GM19035 (cell line): Measurements from ENCODE around the gene MAST4.

Experiments used
- ATAC-seq: cut with Tn5 transposase; IDR thresholded peaks from one replicate; pipeline ENCODE4 v1.9.1; 2021; ENCODE audit not compliant: unreplicated experiment

Gene MAST4

GRCh38 chr5:67059744-67060490, 463.7 kb downstream of the MAST4 start:
- no peak for ATAC-seq

GRCh38 chr5:67061511-67061910, 465.3 kb downstream of the MAST4 start:
- no peak for ATAC-seq

GRCh38 chr5:67063055-67063454, 466.9 kb downstream of the MAST4 start:
- ATAC-seq: no peak

- ATAC-seq: no peak
These were observed 467.6 kb downstream of the MAST4 start for GRCh38 chr5:67063791-67064190.

- ATAC-seq: no peak
These were observed 469.0 kb downstream of the MAST4 start for GRCh38 chr5:67065237-67065636.

GRCh38 chr5:67065696-67066095, 469.5 kb downstream of the MAST4 start:
- ATAC-seq: no peak

GRCh38 chr5:67066815-67067214, 470.6 kb downstream of the MAST4 start:
- no peak for ATAC-seq

GRCh38 chr5:67073045-67073680, 477.0 kb downstream of the MAST4 start:
- no peak for ATAC-seq

GRCh38 chr5:67077296-67077695, 481.1 kb downstream of the MAST4 start:
- no peak for ATAC-seq

GRCh38 chr5:67081261-67081660, 485.1 kb downstream of the MAST4 start:
- no peak for ATAC-seq

- no peak for ATAC-seq
These were observed 486.7 kb downstream of the MAST4 start for GRCh38 chr5:67082941-67083340.

- ATAC-seq: no peak
These were observed 489.4 kb downstream of the MAST4 start for GRCh38 chr5:67085616-67086015.

- ATAC-seq: no peak
These were observed 493.1 kb downstream of the MAST4 start for GRCh38 chr5:67089200-67089725.

GRCh38 chr5:67090040-67090439, 493.8 kb downstream of the MAST4 start:
- no peak for ATAC-seq

GRCh38 chr5:67090593-67090992, 494.4 kb downstream of the MAST4 start:
- ATAC-seq: no peak

- no peak for ATAC-seq
These were observed 496.3 kb downstream of the MAST4 start for GRCh38 chr5:67092535-67092934.

GRCh38 chr5:67093279-67093678, 497.1 kb downstream of the MAST4 start:
- no peak for ATAC-seq

- no peak for ATAC-seq
These were observed 498.5 kb downstream of the MAST4 start for GRCh38 chr5:67094476-67095300.

- ATAC-seq: no peak
These were observed 499.4 kb downstream of the MAST4 start for GRCh38 chr5:67095346-67096171.

GRCh38 chr5:67098656-67099055, 502.5 kb downstream of the MAST4 start:
- no peak for ATAC-seq

- no peak for ATAC-seq
These were observed 504.1 kb downstream of the MAST4 start for GRCh38 chr5:67100301-67100700.
